H1 (cell line): ENCODE results near the gene ANKDD1A. TPM values are rescaled to one million over a fixed set of nuclear protein-coding genes. Genes with fewer than 3 reads are reported as not detected.

Experiments used
- CTCF ChIA-PET: fragments of 300-600 bp; sonication (Branson Sonifier 250); formaldehyde crosslinking; loops from one replicate; lab custom pipeline; 2021; ENCODE audit not compliant: partially characterized antibody; lab: Charles Lee
- POLR2A ChIA-PET: fragments of 300-600 bp; sonication (Branson Sonifier 250); formaldehyde crosslinking; loops from one replicate; lab custom pipeline; 2021; ENCODE audit warnings: inconsistent platforms; ENCODE audit not compliant: partially characterized antibody; lab: Charles Lee
- DNase-seq, 2 experiments: peaks; one replicate each; pipeline versions ENCODE4 v3.0.0 to v3.0.0-alpha.2; 2010 to 2022; ENCODE audit warnings: low spot score in 2 of 2, low read depth in 1 of 2, mixed read lengths in 1 of 2
- FAIRE-seq: peaks from 2 replicates; lab custom pipeline; 2011; peaks lifted over from hg19 to GRCh38; lab: Jason Lieb, UNC
- H2AFZ ChIP-seq: 2 replicates; pipeline ENCODE4 v1.8.1; 2012; ENCODE audit warnings: low read length, inconsistent platforms
- H2AK5ac ChIP-seq: 2 replicates; pipeline ENCODE4 v1.6.1; 2013; ENCODE audit warnings: low read depth, low read length
- H2BK120ac ChIP-seq: replicated peaks from 2 replicates; pipeline ENCODE3; 2013; ENCODE audit warnings: low read depth, low read length, inconsistent platforms
- H2BK12ac ChIP-seq: 2 replicates; pipeline ENCODE4 v1.6.1; 2013; ENCODE audit warnings: low read depth, low read length
- H2BK15ac ChIP-seq: 2 replicates; pipeline ENCODE4 v1.6.1; 2013; ENCODE audit warnings: low read length
- H2BK20ac ChIP-seq: 2 replicates; pipeline ENCODE4 v1.6.1; 2013; ENCODE audit warnings: low read length
- H2BK5ac ChIP-seq: 2 replicates; pipeline ENCODE4 v1.6.1; 2013; ENCODE audit warnings: low read depth, low read length
- H3K14ac ChIP-seq: 2 replicates; pipeline ENCODE4 v1.6.1; 2013; ENCODE audit warnings: inconsistent platforms; ENCODE audit not compliant: insufficient read length
- H3K18ac ChIP-seq: 2 replicates; pipeline ENCODE4 v1.6.1; 2013; ENCODE audit warnings: low read length; ENCODE audit errors: extremely low read depth
- H3K23ac ChIP-seq: 2 replicates; pipeline ENCODE4 v1.6.1; 2013; ENCODE audit warnings: inconsistent platforms; ENCODE audit not compliant: insufficient read length
- H3K23me2 ChIP-seq: 2 replicates; pipeline ENCODE4 v1.6.1; 2013; ENCODE audit warnings: low read depth, low read length
- H3K27ac ChIP-seq: 2 replicates; pipeline ENCODE4 v1.6.1; 2011; ENCODE audit warnings: low read depth, low read length, inconsistent platforms
- H3K27me3 ChIP-seq, 4 experiments: replicated peaks in 1 of 4; 1 replicate in 1 of 4; 2 replicates in 3 of 4; pipeline versions ENCODE4 v1.6.1 to v1.8.1; 2011 to 2013; ENCODE audit warnings: low read length in 3 of 4, mild to moderate bottlenecking in 3 of 4, inconsistent platforms in 2 of 4, mixed read lengths in 2 of 4, moderate library complexity in 1 of 4; ENCODE audit not compliant: control insufficient read depth in 3 of 4, insufficient read depth in 3 of 4; ENCODE audit errors: extremely low read depth in 1 of 4
- H3K36me3 ChIP-seq, 4 experiments: 2 replicates each; pipeline versions ENCODE4 v1.6.1 to v1.8.1; 2011 to 2013; ENCODE audit warnings: mild to moderate bottlenecking in 4 of 4, low read length in 3 of 4, moderate library complexity in 2 of 4, control low read depth in 1 of 4, inconsistent platforms in 1 of 4; ENCODE audit not compliant: insufficient read depth in 4 of 4, control insufficient read depth in 2 of 4
- H3K4ac ChIP-seq: replicated peaks from 2 replicates; pipeline ENCODE3; 2013; ENCODE audit warnings: low read length, low read depth, mixed read lengths, inconsistent platforms; ENCODE audit not compliant: insufficient read length
- H3K4me1 ChIP-seq, 4 experiments: replicated peaks in 1 of 4; 1 replicate in 1 of 4; 2 replicates in 3 of 4; pipeline versions ENCODE4 v1.6.1 to v1.8.1; 2011 to 2013; ENCODE audit warnings: low read length in 3 of 4, inconsistent platforms in 2 of 4, mixed read lengths in 1 of 4; ENCODE audit not compliant: insufficient read depth in 4 of 4, control insufficient read depth in 3 of 4
- H3K4me2 ChIP-seq, 2 experiments: 2 replicates each; pipeline versions ENCODE4 v1.6.1 to v1.8.1; 2011 to 2013; ENCODE audit warnings: low read depth in 2 of 2, low read length in 2 of 2, control low read depth in 1 of 2, inconsistent platforms in 1 of 2, mild to moderate bottlenecking in 1 of 2; ENCODE audit not compliant: insufficient read depth in 1 of 2
- H3K4me3 ChIP-seq, 4 experiments: fragments of 200-600, 300-600 bp in 1 of 4; sonication (generic), shearing (Covaris generic), sonication (Bioruptor Twin) in 1 of 4; 2 replicates each; pipeline versions ENCODE4 v1.5.1 to v1.8.1; 2011 to 2016; ENCODE audit warnings: low read length in 4 of 4, low read depth in 3 of 4, control low read depth in 2 of 4, inconsistent platforms in 2 of 4, mild to moderate bottlenecking in 2 of 4, mixed read lengths in 1 of 4, moderate library complexity in 1 of 4; ENCODE audit not compliant: insufficient read depth in 2 of 4; ENCODE audit errors: extremely low read depth in 1 of 4
- H3K56ac ChIP-seq: replicated peaks from 2 replicates; pipeline ENCODE3; 2013; ENCODE audit warnings: low read depth, mild to moderate bottlenecking, mixed read lengths, low read length, inconsistent platforms; ENCODE audit not compliant: insufficient read length
- H3K79me1 ChIP-seq: 2 replicates; pipeline ENCODE4 v1.6.1; 2013; ENCODE audit warnings: low read depth, low read length, control low read depth
- H3K79me2 ChIP-seq, 2 experiments: 2 replicates each; pipeline versions ENCODE4 v1.6.1 to v1.8.1; 2012 to 2013; ENCODE audit warnings: low read length in 2 of 2, mild to moderate bottlenecking in 2 of 2, inconsistent platforms in 1 of 2; ENCODE audit not compliant: insufficient read depth in 2 of 2, control insufficient read depth in 1 of 2
- H3K9ac ChIP-seq, 4 experiments: replicated peaks in 1 of 4; 1 replicate in 1 of 4; 2 replicates in 3 of 4; pipeline versions ENCODE4 v1.6.1 to v1.8.1; 2011 to 2013; ENCODE audit warnings: low read depth in 3 of 4, low read length in 3 of 4, control low read depth in 2 of 4, mild to moderate bottlenecking in 2 of 4, moderate library complexity in 2 of 4, inconsistent platforms in 1 of 4; ENCODE audit errors: extremely low read depth in 1 of 4
- H3K9me3 ChIP-seq, 2 experiments: 2 replicates each; pipeline versions ENCODE4 v1.6.1 to v1.8.1; 2012 to 2013; ENCODE audit warnings: mild to moderate bottlenecking in 2 of 2, moderate library complexity in 2 of 2, control low read depth in 1 of 2, inconsistent platforms in 1 of 2, low read depth in 1 of 2, low read length in 1 of 2, mixed read lengths in 1 of 2; ENCODE audit not compliant: insufficient read depth in 2 of 2
- H4K20me1 ChIP-seq, 2 experiments: replicated peaks in 1 of 2; 2 replicates each; pipeline versions ENCODE3 to v1.8.1; 2011 to 2013; ENCODE audit warnings: inconsistent platforms in 2 of 2, low read length in 2 of 2, mild to moderate bottlenecking in 1 of 2; ENCODE audit not compliant: insufficient read depth in 2 of 2, control insufficient read depth in 1 of 2
- H4K5ac ChIP-seq: 2 replicates; pipeline ENCODE4 v1.6.1; 2013; ENCODE audit warnings: low read length, low read depth, mixed read lengths, inconsistent platforms; ENCODE audit not compliant: insufficient read length
- H4K8ac ChIP-seq: 2 replicates; pipeline ENCODE4 v1.8.0; 2013; ENCODE audit warnings: mild to moderate bottlenecking, moderate library complexity, low read length, inconsistent platforms; ENCODE audit not compliant: insufficient read depth; ENCODE audit errors: extremely low read depth
- H4K91ac ChIP-seq: replicated peaks from 2 replicates; pipeline ENCODE3; 2013; ENCODE audit warnings: low read length, mixed read lengths, inconsistent platforms; ENCODE audit not compliant: insufficient read length
- GABPA ChIP-seq: IDR thresholded peaks from 2 replicates; pipeline ENCODE4 v1.6.1; 2011; ENCODE audit warnings: mild to moderate bottlenecking, low read length, moderate library complexity, borderline replicate concordance; ENCODE audit not compliant: insufficient read depth
- MAFK ChIP-seq: IDR thresholded peaks from 2 replicates; pipeline ENCODE4 v1.6.1; 2012; ENCODE audit warnings: low read depth, mild to moderate bottlenecking, improper control_type of control experiment, low read length
- NANOG ChIP-seq: IDR thresholded peaks from 2 replicates; pipeline ENCODE4 v1.6.1; 2011; ENCODE audit warnings: low read length, low read depth, mild to moderate bottlenecking, inconsistent platforms; ENCODE audit not compliant: insufficient read depth, poor library complexity, severe bottlenecking
- POU5F1 ChIP-seq: IDR thresholded peaks from 2 replicates; pipeline ENCODE4 v1.6.1; 2011; ENCODE audit warnings: low read depth, mild to moderate bottlenecking, low read length, moderate library complexity
- RXRA ChIP-seq: IDR thresholded peaks from 2 replicates; pipeline ENCODE4 v1.6.1; 2011; ENCODE audit warnings: low read depth, mild to moderate bottlenecking, low read length, moderate library complexity; ENCODE audit not compliant: insufficient read depth
- WGBS, 2 experiments: shearing (Covaris generic) in 1 of 2; methylation state at CpG; one replicate each; pipeline versions ENCODE4 v1.1.6 to v1.1.7; 2013 to 2015; ENCODE audit warnings: low lambda C conversion rate in 2 of 2, mixed read lengths in 2 of 2, inconsistent platforms in 1 of 2, low coverage in 1 of 2, missing lambda C conversion rate in 1 of 2; ENCODE audit not compliant: insufficient replicate concordance in 2 of 2, insufficient coverage in 1 of 2, insufficient read length in 1 of 2; ENCODE audit errors: extremely low coverage in 1 of 2, missing lambda C conversion rate in 1 of 2; 5-methylcytosine and 5-hydroxymethylcytosine counted together
- polyA plus RNA-seq, 7 experiments: library from polyadenylated mRNA; depleted of rRNA in 3 of 7; stranded (reverse) in 5 of 7; unstranded in 2 of 7; fragments of >200 nt in 5 of 7; fragments of 200-250 nt in 2 of 7; gene quantifications; 1 replicate in 5 of 7; 2 replicates in 1 of 7; 4 replicates in 1 of 7; pipeline versions ENCODE4 v1.2.1 to v1.2.3, GENCODE V29; 2011 to 2013; ENCODE audit warnings: missing spikeins in 2 of 7, mixed read lengths in 2 of 7
- total RNA-seq: library from RNA; stranded (reverse); fragmentation: NEBNext Ultra II Directional; extraction: Animal tissue kit (Norgen Biotek cat#: 25700); gene quantifications from 2 replicates; pipeline ENCODE4 v1.2.1, GENCODE V29; 2021

The ANKDD1A gene
- total and polyA plus RNA-seq, 2 of the 8 experiments (the other 6 are each of a cell fraction or from before 2014, with no cell fraction given), result 4.1 to 5.0 TPM

- no peak overlapping the region for H4K5ac ChIP-seq
- DNase-seq (no peak), FAIRE-seq (no peak)
- ChIA-PET CTCF (interaction anchor here (0.6 to 3.6 kb wide), 10 partner anchors 8 to 270 kb away, joined by 3 to 15 read pairs (median 4); no protein-coding TSS in a partner anchor), POLR2A (interaction anchor here (1.1 to 1.5 kb wide), 2 partner anchors 11 to 16 kb away, joined by 4 read pairs; no protein-coding TSS in a partner anchor)
- H4K8ac ChIP-seq, result no peak overlapping the region
- H2AK5ac ChIP-seq, result no peak overlapping the region
- H2BK5ac ChIP-seq, result no peak overlapping the region
- no peak overlapping the region for H2BK15ac ChIP-seq
- H3K18ac ChIP-seq, result no peak overlapping the region
- H3K27me3 ChIP-seq, result no peaks in the 10 kb centered on the region
- H3K9ac ChIP-seq, result no peak overlapping the region
- H3K27ac ChIP-seq, result no peak overlapping the region
- H3K4me3 ChIP-seq, result no peak overlapping the region
- H3K56ac ChIP-seq, result no peak overlapping the region
- no peak overlapping the region for H3K14ac ChIP-seq
- no peak overlapping the region for H2BK120ac ChIP-seq
- H3K36me3 ChIP-seq, result peaks cover 15 to 61% (median 28%) of the 10 kb centered on the region in 4 experiments; a peak in 7 of 8 replicates
- H3K79me2 ChIP-seq, result no peaks in the 10 kb centered on the region
- no peaks in the 10 kb centered on the region for H3K23me2 ChIP-seq
- no peaks in the 10 kb centered on the region for H3K9me3 ChIP-seq
- H4K20me1 ChIP-seq, result no peaks in the 10 kb centered on the region
- no peak overlapping the region for H2BK12ac ChIP-seq
- H3K4me2 ChIP-seq, result no peak overlapping the region
- H3K79me1 ChIP-seq, result no peaks in the 10 kb centered on the region
- 91% methylated on average over 6 of the region's 6 CpGs; no CpG with 5 or more reads in 1 of the 2 experiments for WGBS, 2 experiments
- no peak overlapping the region for H2AFZ ChIP-seq
- no peak overlapping the region for H2BK20ac ChIP-seq
- H3K4me1 ChIP-seq, result no peaks in the 10 kb centered on the region
- H3K23ac ChIP-seq, result no peak overlapping the region
- H3K4ac ChIP-seq, result no peak overlapping the region
- no peak overlapping the region for H4K91ac ChIP-seq
- no peak for TF ChIP-seq MAFK
- TF ChIP-seq RXRA, result no peak
- no peak for TF ChIP-seq NANOG
- no peak for TF ChIP-seq POU5F1
- TF ChIP-seq GABPA, result no peak
These were observed 48.5 kb downstream of the ANKDD1A start for GRCh38 chr15:64960153-64960552.
